Mesendoderm (in vitro differentiated cells): ENCODE results near the gene SNX14.

Source experiments
- DNase-seq: peaks from one replicate; pipeline ENCODE4 v3.0.0; 2013
- H2AK5ac ChIP-seq: 2 replicates; pipeline ENCODE4 v1.6.1; 2013; ENCODE audit warnings: low read length, inconsistent platforms
- H2BK120ac ChIP-seq: 2 replicates; pipeline ENCODE4 v1.6.1; 2013; ENCODE audit warnings: low read depth, mild to moderate bottlenecking, low read length, moderate library complexity, mixed read lengths
- H2BK15ac ChIP-seq: replicated peaks from 2 replicates; pipeline ENCODE4 v1.6.1; 2013; ENCODE audit warnings: low read depth, mild to moderate bottlenecking, moderate library complexity
- H2BK5ac ChIP-seq: 2 replicates; pipeline ENCODE4 v1.6.1; 2013; ENCODE audit warnings: low read length, inconsistent platforms
- H3K18ac ChIP-seq: 2 replicates; pipeline ENCODE4 v1.6.1; 2013; ENCODE audit warnings: mild to moderate bottlenecking, low read length, mixed read lengths
- H3K23ac ChIP-seq: one replicate; pipeline ENCODE4 v1.6.1; 2013; ENCODE audit warnings: low read length
- H3K27ac ChIP-seq: 2 replicates; pipeline ENCODE4 v1.5.1; 2013; ENCODE audit warnings: low read depth, mild to moderate bottlenecking, inconsistent platforms, low read length, moderate library complexity
- H3K27me3 ChIP-seq: 2 replicates; pipeline ENCODE4 v1.6.1; 2013; ENCODE audit warnings: low read length, control low read depth, mild to moderate bottlenecking, inconsistent platforms; ENCODE audit not compliant: insufficient read depth, poor library complexity
- H3K36me3 ChIP-seq: 2 replicates; pipeline ENCODE4 v1.6.1; 2013; ENCODE audit warnings: low read length, inconsistent platforms; ENCODE audit not compliant: control insufficient read depth, insufficient read depth
- H3K4ac ChIP-seq: one replicate; pipeline ENCODE4 v1.6.1; 2013; ENCODE audit warnings: low read depth, mild to moderate bottlenecking, low read length, moderate library complexity
- H3K4me1 ChIP-seq: 2 replicates; pipeline ENCODE4 v1.6.1; 2013; ENCODE audit warnings: low read depth, low read length, inconsistent platforms; ENCODE audit not compliant: control insufficient read depth
- H3K4me2 ChIP-seq: 2 replicates; pipeline ENCODE4 v1.6.1; 2013; ENCODE audit warnings: low read length
- H3K4me3 ChIP-seq: 2 replicates; pipeline ENCODE4 v1.5.1; 2013; ENCODE audit warnings: mild to moderate bottlenecking, low read length
- H3K56ac ChIP-seq: one replicate; pipeline ENCODE4 v1.6.1; 2013; ENCODE audit warnings: low read length
- H3K79me1 ChIP-seq: 2 replicates; pipeline ENCODE4 v1.6.1; 2013; ENCODE audit warnings: low read length, inconsistent platforms
- H3K79me2 ChIP-seq: 2 replicates; pipeline ENCODE4 v1.6.1; 2013; ENCODE audit warnings: mild to moderate bottlenecking, low read length; ENCODE audit not compliant: control insufficient read depth, insufficient read depth
- H3K9ac ChIP-seq: 2 replicates; pipeline ENCODE4 v1.6.1; 2013; ENCODE audit warnings: low read length, inconsistent platforms
- H4K5ac ChIP-seq: one replicate; pipeline ENCODE4 v1.6.1; 2013; ENCODE audit warnings: low read length
- H4K8ac ChIP-seq: one replicate; pipeline ENCODE4 v1.6.1; 2013; ENCODE audit warnings: low read depth, mild to moderate bottlenecking, control low read depth, low read length, moderate library complexity
- WGBS: extraction: QIAGEN DNeasy Blood & Tissue Kit; methylation state at CpG from one replicate; pipeline ENCODE4 v1.1.7; 2013; ENCODE audit warnings: low lambda C conversion rate, missing lambda C conversion rate; ENCODE audit not compliant: insufficient coverage; ENCODE audit errors: extremely low coverage; 5-methylcytosine and 5-hydroxymethylcytosine counted together

The SNX14 gene

GRCh38 chr6:85506441-85507093 is 87.1 kb downstream of the SNX14 start:
- H3K4me2 ChIP-seq: no peak overlapping the region
- H3K56ac ChIP-seq: no peak overlapping the region
- no peak overlapping the region for H3K9ac ChIP-seq
- H3K4ac ChIP-seq: no peak overlapping the region
- no peak overlapping the region for H3K23ac ChIP-seq
- H4K8ac ChIP-seq: no peak overlapping the region
- H3K27ac ChIP-seq: no peak overlapping the region
- no peaks in the 10 kb centered on the region for H3K79me2 ChIP-seq
- H2BK5ac ChIP-seq: no peak overlapping the region
- no peak overlapping the region for H4K5ac ChIP-seq
- H3K4me3 ChIP-seq: no peak overlapping the region
- no peak overlapping the region for H2AK5ac ChIP-seq
- H2BK15ac ChIP-seq: no peak overlapping the region
- H3K18ac ChIP-seq: no peak overlapping the region
- peaks cover 3% of the 10 kb centered on the region for H3K36me3 ChIP-seq
- WGBS: no CpG with 5 or more reads among the region's 8 CpGs
- H3K4me1 ChIP-seq: no peaks in the 10 kb centered on the region
- H3K79me1 ChIP-seq: no peaks in the 10 kb centered on the region
- DNase-seq: no peak
- H2BK120ac ChIP-seq: no peak overlapping the region
- H3K27me3 ChIP-seq: no peaks in the 10 kb centered on the region

GRCh38 chr6:85498596-85499258 is 94.9 kb downstream of the SNX14 start:
- WGBS: no CpG with 5 or more reads among the region's 2 CpGs
- Histone ChIP-seq H4K8ac (no peak overlapping the region), H3K56ac (no peak overlapping the region), H3K27me3 (no peaks in the 10 kb centered on the region), H3K79me2 (no peaks in the 10 kb centered on the region), H2AK5ac (no peak overlapping the region), H3K4me2 (no peak overlapping the region), H4K5ac (no peak overlapping the region), H3K9ac (no peak overlapping the region), H3K36me3 (no peaks in the 10 kb centered on the region), H3K79me1 (no peaks in the 10 kb centered on the region), H3K18ac (no peak overlapping the region), H3K4me3 (no peak overlapping the region), H2BK120ac (no peak overlapping the region), H3K27ac (no peak overlapping the region), H2BK15ac (no peak overlapping the region), H3K4ac (no peak overlapping the region), H3K4me1 (no peaks in the 10 kb centered on the region), H2BK5ac (no peak overlapping the region), H3K23ac (no peak overlapping the region)
- DNase-seq: no peak

- no peak overlapping the region for H3K27ac ChIP-seq
- H3K18ac ChIP-seq: no peak overlapping the region
- DNase-seq: no peak
- H2AK5ac ChIP-seq: no peak overlapping the region
- H4K8ac ChIP-seq: no peak overlapping the region
- H3K4me2 ChIP-seq: no peak overlapping the region
- no peak overlapping the region for H2BK5ac ChIP-seq
- H3K27me3 ChIP-seq: no peaks in the 10 kb centered on the region
- no peak overlapping the region for H3K9ac ChIP-seq
- no peak overlapping the region for H3K56ac ChIP-seq
- H2BK15ac ChIP-seq: no peak overlapping the region
- H2BK120ac ChIP-seq: no peak overlapping the region
- no peaks in the 10 kb centered on the region for H3K4me1 ChIP-seq
- no peaks in the 10 kb centered on the region for H3K79me2 ChIP-seq
- WGBS: no CpG with 5 or more reads among the region's 5 CpGs
- no peak overlapping the region for H3K23ac ChIP-seq
- no peaks in the 10 kb centered on the region for H3K79me1 ChIP-seq
- H3K36me3 ChIP-seq: no peaks in the 10 kb centered on the region
- no peak overlapping the region for H3K4ac ChIP-seq
- no peak overlapping the region for H4K5ac ChIP-seq
- no peak overlapping the region for H3K4me3 ChIP-seq
Observed at GRCh38 chr6:85496856-85497255, 96.8 kb downstream of the SNX14 start.

- Histone ChIP-seq H3K4me2 (no peak overlapping the region), H3K4me1 (no peaks in the 10 kb centered on the region), H3K79me1 (no peaks in the 10 kb centered on the region), H2BK15ac (no peak overlapping the region), H2BK5ac (no peak overlapping the region), H3K4me3 (no peak overlapping the region), H3K36me3 (no peaks in the 10 kb centered on the region), H2AK5ac (no peak overlapping the region), H3K27ac (no peak overlapping the region), H3K18ac (no peak overlapping the region), H3K23ac (no peak overlapping the region), H3K56ac (no peak overlapping the region), H3K79me2 (no peaks in the 10 kb centered on the region), H2BK120ac (no peak overlapping the region), H3K4ac (no peak overlapping the region), H4K8ac (no peak overlapping the region), H4K5ac (no peak overlapping the region), H3K27me3 (no peaks in the 10 kb centered on the region), H3K9ac (no peak overlapping the region)
- WGBS: no CpG with 5 or more reads among the region's 8 CpGs
- DNase-seq: no peak
Observed at GRCh38 chr6:85496009-85496579, 97.6 kb downstream of the SNX14 start.

- H3K23ac ChIP-seq: no peak overlapping the region
- no peak overlapping the region for H4K8ac ChIP-seq
- no peak overlapping the region for H2BK15ac ChIP-seq
- H3K4me3 ChIP-seq: no peak overlapping the region
- H2AK5ac ChIP-seq: no peak overlapping the region
- H3K79me2 ChIP-seq: no peaks in the 10 kb centered on the region
- H3K18ac ChIP-seq: no peak overlapping the region
- H3K79me1 ChIP-seq: no peaks in the 10 kb centered on the region
- H2BK120ac ChIP-seq: no peak overlapping the region
- H4K5ac ChIP-seq: no peak overlapping the region
- no peak for DNase-seq
- no peaks in the 10 kb centered on the region for H3K4me1 ChIP-seq
- H3K4ac ChIP-seq: no peak overlapping the region
- no peak overlapping the region for H3K9ac ChIP-seq
- H3K4me2 ChIP-seq: no peak overlapping the region
- H3K36me3 ChIP-seq: no peaks in the 10 kb centered on the region
- H3K56ac ChIP-seq: no peak overlapping the region
- no peaks in the 10 kb centered on the region for H3K27me3 ChIP-seq
- H2BK5ac ChIP-seq: no peak overlapping the region
- H3K27ac ChIP-seq: no peak overlapping the region
- WGBS: no CpG with 5 or more reads among the region's 5 CpGs
Observed at GRCh38 chr6:85494547-85495536, 98.8 kb downstream of the SNX14 start.
